Skeletal muscle tissue (tissue), 4 donors: ENCODE measurements around the gene SIGLEC10. TPM values are rescaled to one million over a fixed set of nuclear protein-coding genes. Genes with fewer than 3 reads are reported as not detected.
"Not testable (repeated sequence)": the region's sequence is repeated elsewhere in the genome, so short reads cannot be mapped to it uniquely, and the experiment has no call there.

Source experiments
- H3K27ac ChIP-seq: one replicate; pipeline ENCODE4 v1.7.0; 2013; ENCODE audit warnings: mild to moderate bottlenecking, low read depth, low read length, inconsistent platforms
- H3K27me3 ChIP-seq, 3 donors: one replicate each; pipeline ENCODE4 v1.7.0; 2013; ENCODE audit warnings: low read length in 3 of 3; ENCODE audit not compliant: control insufficient read depth in 3 of 3, insufficient read depth in 3 of 3
- H3K36me3 ChIP-seq, 3 donors: one replicate each; pipeline ENCODE4 v1.7.0; 2013; ENCODE audit warnings: low read length in 3 of 3; ENCODE audit not compliant: control insufficient read depth in 3 of 3, insufficient read depth in 3 of 3
- H3K4me1 ChIP-seq, 3 donors: one replicate each; pipeline ENCODE4 v1.7.0; 2013; ENCODE audit warnings: low read length in 3 of 3, mild to moderate bottlenecking in 3 of 3; ENCODE audit not compliant: control insufficient read depth in 3 of 3, insufficient read depth in 3 of 3
- H3K4me3 ChIP-seq, 3 donors: one replicate each; pipeline ENCODE4 v1.7.0; 2013; ENCODE audit warnings: low read length in 3 of 3
- H3K9ac ChIP-seq, 3 donors: one replicate each; pipeline ENCODE4 v1.7.0; 2013; ENCODE audit warnings: low read length in 3 of 3, mild to moderate bottlenecking in 3 of 3, moderate library complexity in 2 of 3, low read depth in 1 of 3
- H3K9me3 ChIP-seq, 3 donors: one replicate each; pipeline ENCODE4 v1.7.0; 2013; ENCODE audit warnings: low read length in 3 of 3; ENCODE audit not compliant: control insufficient read depth in 3 of 3
- total RNA-seq: library from RNA; depleted of rRNA; stranded (reverse); fragments of >200 nt; gene quantifications from one replicate; pipeline ENCODE4 v1.2.3, GENCODE V29; 2014
- donor health status: Osteomylitis.

SIGLEC10 gene
- total RNA-seq, 1 donor from 2014 or later, result 1.6 TPM

DNA sequence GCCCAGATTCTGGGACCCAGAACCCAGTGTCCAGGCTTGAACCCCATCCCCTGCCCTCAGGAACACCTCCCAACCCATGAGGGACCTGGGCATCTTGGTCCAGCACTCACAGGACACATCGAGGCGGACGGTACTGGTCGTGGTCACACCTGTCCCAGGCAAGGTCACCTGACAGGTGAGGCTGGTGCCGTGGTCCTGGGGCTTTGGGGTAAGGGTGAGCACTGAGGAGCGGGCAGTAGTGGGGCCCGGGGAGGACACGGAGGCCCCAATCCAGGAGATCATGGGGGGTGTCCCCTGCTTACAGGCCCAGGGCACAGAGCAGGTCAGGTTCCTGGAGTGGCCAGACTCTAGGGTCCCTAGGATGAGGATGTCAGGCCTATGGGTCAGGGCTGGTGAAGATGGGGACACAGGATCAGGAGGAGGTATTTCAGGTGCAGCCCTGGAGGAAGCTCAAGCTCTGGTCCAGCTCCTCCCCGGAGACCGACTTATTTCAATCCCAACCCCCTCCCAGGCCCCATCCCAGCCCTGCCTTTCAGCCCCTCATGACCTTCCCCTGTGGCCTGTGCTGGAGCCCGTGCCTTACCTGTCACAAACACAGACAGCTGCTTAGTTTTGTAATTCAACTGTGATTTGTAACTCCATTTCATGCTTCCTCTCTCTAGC is 40.0 kb upstream of the SIGLEC10 start:
- H3K27ac ChIP-seq, result no peak overlapping the region
- peaks cover 0 to under 1% (median 0%) of the 10 kb centered on the region in 3 donors for H3K4me1 ChIP-seq
- H3K36me3 ChIP-seq, result no peaks in the 10 kb centered on the region
- no peak overlapping the region for H3K4me3 ChIP-seq
- H3K27me3 ChIP-seq, result peaks cover 9 to 23% (median 13%) of the 10 kb centered on the region in 3 donors
- H3K9me3 ChIP-seq, result peaks cover 0 to 3% (median 2%) of the 10 kb centered on the region in 3 donors
- H3K9ac ChIP-seq, result no peak overlapping the region

GRCh38 chr19:51456541-51457290 is 39.3 kb upstream of the SIGLEC10 start:
- H3K9me3 ChIP-seq, result peaks cover 0 to 3% (median 2%) of the 10 kb centered on the region in 3 donors
- no peak overlapping the region for H3K27ac ChIP-seq
- no peaks in the 10 kb centered on the region for H3K4me1 ChIP-seq
- H3K36me3 ChIP-seq, result no peaks in the 10 kb centered on the region
- H3K27me3 ChIP-seq, result peaks cover 1 to 15% (median 7%) of the 10 kb centered on the region in 3 donors
- no peak overlapping the region for H3K4me3 ChIP-seq
- no peak overlapping the region for H3K9ac ChIP-seq

DNA sequence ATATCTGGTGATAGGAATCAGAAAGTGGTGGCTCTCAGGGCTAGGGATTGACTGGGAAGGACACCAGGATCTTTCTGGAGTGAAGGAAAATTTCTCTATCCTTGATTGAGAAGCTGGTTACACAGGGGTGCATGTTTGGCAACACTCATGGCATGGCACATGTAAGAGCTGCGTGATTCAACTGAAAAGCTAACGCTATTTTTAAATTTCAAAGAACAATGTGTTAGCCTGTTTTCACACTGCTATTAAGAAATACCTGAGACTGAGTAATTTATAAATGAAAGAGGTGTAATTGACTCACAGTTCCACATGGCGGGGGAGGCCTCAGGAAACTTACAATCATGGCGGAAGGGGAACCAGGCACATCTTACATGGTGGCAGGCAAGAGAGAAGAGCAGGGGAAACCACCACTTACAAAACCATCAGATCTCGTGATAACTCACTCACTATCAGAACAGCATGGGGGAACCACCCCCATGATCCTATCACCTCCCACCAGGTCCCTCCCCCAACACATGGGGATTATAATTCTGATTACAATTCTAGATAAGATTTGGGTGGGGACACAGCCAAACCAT is 33.4 kb upstream of the SIGLEC10 start:
- Histone ChIP-seq H3K4me3 (no peak overlapping the region), H3K9ac (no peak overlapping the region), H3K27ac (no peak overlapping the region), H3K36me3 (no peaks in the 10 kb centered on the region), H3K4me1 (no peaks in the 10 kb centered on the region), H3K9me3 (peaks cover 0 to 2% (median 2%) of the 10 kb centered on the region in 3 donors), H3K27me3 (no peaks in the 10 kb centered on the region)

GRCh38 chr19:51448411-51449016 is 31.1 kb upstream of the SIGLEC10 start:
- Histone ChIP-seq H3K27me3 (no peaks in the 10 kb centered on the region), H3K4me3 (no peak overlapping the region), H3K36me3 (no peaks in the 10 kb centered on the region), H3K4me1 (no peaks in the 10 kb centered on the region), H3K9me3 (peaks cover 0 to 2% (median 0%) of the 10 kb centered on the region in 3 donors), H3K27ac (no peak overlapping the region), H3K9ac (no peak overlapping the region)

- Histone ChIP-seq H3K4me1 (no peaks in the 10 kb centered on the region), H3K27ac (no peak overlapping the region), H3K27me3 (no peaks in the 10 kb centered on the region), H3K4me3 (no peak overlapping the region), H3K9me3 (peaks cover 0 to 2% (median 0%) of the 10 kb centered on the region in 3 donors), H3K9ac (no peak overlapping the region), H3K36me3 (no peaks in the 10 kb centered on the region)
These were observed 30.6 kb upstream of the SIGLEC10 start for GRCh38 chr19:51448011-51448410.

- not testable (repeated sequence) for H3K27me3 ChIP-seq, H3K27ac ChIP-seq, H3K4me1 ChIP-seq, H3K9ac ChIP-seq, H3K4me3 ChIP-seq, H3K36me3 ChIP-seq, H3K9me3 ChIP-seq
These were observed 30.1 kb upstream of the SIGLEC10 start for GRCh38 chr19:51447510-51447909.

DNA sequence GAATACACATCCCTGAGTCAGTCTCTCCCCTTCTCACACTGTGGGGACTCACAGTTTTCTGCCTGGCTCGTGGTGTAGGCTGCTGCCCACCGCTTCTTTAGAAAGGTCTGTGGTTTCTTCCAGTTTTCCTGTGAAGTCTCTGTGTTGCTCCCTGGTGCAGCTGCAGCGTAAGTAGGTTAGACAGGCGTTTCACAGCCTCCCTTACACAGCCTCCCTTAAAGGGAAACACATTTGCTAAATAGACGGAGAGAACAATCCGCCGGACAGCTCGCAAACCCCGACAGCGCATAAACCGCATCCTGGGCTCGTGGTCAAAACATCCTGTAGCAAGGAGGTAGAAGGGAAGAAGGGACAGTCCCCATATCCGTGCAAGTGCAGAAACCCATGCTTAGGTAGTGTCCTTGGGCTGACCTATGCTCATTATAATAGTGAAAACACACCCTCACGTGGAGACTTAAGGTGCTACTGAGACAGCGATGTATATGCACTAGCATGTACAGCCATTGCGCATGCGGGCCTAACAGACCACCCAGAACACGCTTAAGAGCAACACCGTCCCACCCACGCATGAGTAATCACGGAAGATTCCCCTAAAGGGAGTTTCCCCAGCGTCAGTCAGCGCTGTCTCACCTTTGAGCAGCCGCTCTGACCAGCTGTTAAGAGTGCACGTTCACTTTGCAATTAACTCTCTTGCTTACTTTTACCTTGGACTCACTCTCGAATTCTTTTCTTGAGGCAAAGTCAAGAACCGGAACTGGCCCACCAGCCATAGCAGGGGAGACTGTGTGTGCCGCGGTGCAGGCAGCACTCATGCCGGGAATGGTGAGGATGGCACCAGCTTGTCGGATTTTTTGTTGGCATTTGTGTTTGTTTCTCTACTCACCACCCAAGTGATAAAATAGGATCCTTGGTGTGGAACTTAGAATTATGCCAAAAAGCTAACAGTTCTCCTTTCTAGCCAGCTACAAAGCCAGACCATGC is 24.3 kb upstream of the SIGLEC10 start:
- Histone ChIP-seq H3K4me1 (no peaks in the 10 kb centered on the region), H3K9me3 (no peaks in the 10 kb centered on the region), H3K27ac (no peak overlapping the region), H3K4me3 (no peak overlapping the region), H3K36me3 (no peaks in the 10 kb centered on the region), H3K9ac (no peak overlapping the region), H3K27me3 (peaks cover 0 to 23% (median 3%) of the 10 kb centered on the region in 3 donors)

- Histone ChIP-seq H3K9ac (no peak overlapping the region), H3K4me3 (peak overlapping the region in 1 of 3 donors; percentile 7), H3K9me3 (no peaks in the 10 kb centered on the region), H3K36me3 (no peaks in the 10 kb centered on the region), H3K27ac (no peak overlapping the region), H3K4me1 (no peaks in the 10 kb centered on the region), H3K27me3 (peaks cover 0 to 23% (median 3%) of the 10 kb centered on the region in 3 donors)
These were observed 23.5 kb upstream of the SIGLEC10 start for GRCh38 chr19:51440846-51441409.

GRCh38 chr19:51440052-51440451 is 22.6 kb upstream of the SIGLEC10 start:
- Histone ChIP-seq H3K27me3 (peaks cover 0 to 23% (median 3%) of the 10 kb centered on the region in 3 donors), H3K4me1 (no peaks in the 10 kb centered on the region), H3K4me3 (no peak overlapping the region), H3K27ac (no peak overlapping the region), H3K9ac (no peak overlapping the region), H3K9me3 (no peaks in the 10 kb centered on the region), H3K36me3 (no peaks in the 10 kb centered on the region)
